ENCODE measurements around the gene DCHS1. TPM values are rescaled to one million over a fixed set of nuclear protein-coding genes. Genes with fewer than 3 reads are reported as not detected.
A peak's percentile ranks its signal among the peaks of the same experiment; 100 is the strongest.
"Not testable (repeated sequence)": the region's sequence is repeated elsewhere in the genome, so short reads cannot be mapped to it uniquely, and the experiment has no call there.

The DCHS1 gene
- 10 to 100 TPM; 29.1 to 43.4 (median 34.7) TPM for polyA plus RNA-seq (ENCODE audit: insufficient read length in 3 of 3)
- long read RNA-seq, donor 1: 0 reads
- long read RNA-seq, donor 2: 0 reads
- long read RNA-seq, donor 3: 0 reads
- long read RNA-seq, donor 4, partial matches to known transcripts: 12 of 12 reads
- long read RNA-seq, donor 4, other reads (novel, unspliced or antisense): 0 of 12 reads
- long read RNA-seq, donor 5: 0 reads
- long read RNA-seq, donor 6, partial matches to known transcripts: 11 of 11 reads
- long read RNA-seq, donor 6, other reads (novel, unspliced or antisense): 0 of 11 reads
- long read RNA-seq, donor 7: 0 reads
- long read RNA-seq, donor 8, partial matches to known transcripts: 7 of 7 reads
- long read RNA-seq, donor 8, other reads (novel, unspliced or antisense): 0 of 7 reads
- long read RNA-seq, donor 9: 0 reads
- long read RNA-seq, donor 10, partial matches to known transcripts: 30 of 30 reads
- long read RNA-seq, donor 10, other reads (novel, unspliced or antisense): 0 of 30 reads
- long read RNA-seq, donor 11, partial matches to known transcripts: 5 of 5 reads
- long read RNA-seq, donor 11, other reads (novel, unspliced or antisense): 0 of 5 reads
- long read RNA-seq, donor 12: 0 reads
- long read RNA-seq, donor 13: 0 reads
- long read RNA-seq, donor 14: 0 reads
- long read RNA-seq, donor 15: 0 reads
- long read RNA-seq, donor 16, partial matches to known transcripts: 24 of 24 reads
- long read RNA-seq, donor 16, other reads (novel, unspliced or antisense): 0 of 24 reads

- DNase-seq (ENCODE audit: extremely low read depth in 1 of 11, low read depth in 9 of 11, low spot score in 4 of 11): peak in 1 of 11 donors; percentile 37
These were observed at the start of gene DCHS1 for GRCh38 chr11:6655790-6656583. DCHS1 (minus strand) TSS chr11:6655809; CDS start chr11:6641613, 14,196 bp downstream.

- DNase-seq (ENCODE audit: extremely low read depth in 1 of 11, low read depth in 9 of 11, low spot score in 4 of 11): no peak
These were observed 47.8 kb upstream of the DCHS1 start for GRCh38 chr11:6703247-6704063.

GRCh38 chr11:6701955-6702354 is 46.3 kb upstream of the DCHS1 start:
- DNase-seq (ENCODE audit: extremely low read depth in 1 of 11, low read depth in 9 of 11, low spot score in 4 of 11): not testable (repeated sequence)

- DNase-seq (ENCODE audit: extremely low read depth in 1 of 11, low read depth in 9 of 11, low spot score in 4 of 11): no peak
These were observed 39.8 kb upstream of the DCHS1 start for GRCh38 chr11:6695377-6695776.

- DNase-seq (ENCODE audit: extremely low read depth in 1 of 11, low read depth in 9 of 11, low spot score in 4 of 11): no peak
These were observed 38.6 kb upstream of the DCHS1 start for GRCh38 chr11:6694229-6694535.

GRCh38 chr11:6693342-6694228 is 38.0 kb upstream of the DCHS1 start:
- DNase-seq (ENCODE audit: extremely low read depth in 1 of 11, low read depth in 9 of 11, low spot score in 4 of 11): no peak

- no peak for DNase-seq (ENCODE audit: extremely low read depth in 1 of 11, low read depth in 9 of 11, low spot score in 4 of 11)
These were observed 36.5 kb upstream of the DCHS1 start for GRCh38 chr11:6692128-6692527.

- not testable (repeated sequence) for DNase-seq (ENCODE audit: extremely low read depth in 1 of 11, low read depth in 9 of 11, low spot score in 4 of 11)
These were observed 35.0 kb upstream of the DCHS1 start for GRCh38 chr11:6690431-6691132.

GRCh38 chr11:6687876-6688275 is 32.3 kb upstream of the DCHS1 start:
- DNase-seq (ENCODE audit: extremely low read depth in 1 of 11, low read depth in 9 of 11, low spot score in 4 of 11): no peak

GRCh38 chr11:6686006-6686405 is 30.4 kb upstream of the DCHS1 start:
- no peak for DNase-seq (ENCODE audit: extremely low read depth in 1 of 11, low read depth in 9 of 11, low spot score in 4 of 11)

- DNase-seq (ENCODE audit: extremely low read depth in 1 of 11, low read depth in 9 of 11, low spot score in 4 of 11): not testable (repeated sequence)
These were observed 28.5 kb upstream of the DCHS1 start for GRCh38 chr11:6684068-6684467.

- peak; percentile 98 to 100 (median 99) for DNase-seq (ENCODE audit: extremely low read depth in 1 of 11, low read depth in 9 of 11, low spot score in 4 of 11)
These were observed 27.6 kb upstream of the DCHS1 start, which contains the start of gene MRPL17 for GRCh38 chr11:6682936-6683861. MRPL17 (minus strand) TSS chr11:6683340; CDS start chr11:6683296, 44 bp downstream.

GRCh38 chr11:6682591-6682935 is 27.0 kb upstream of the DCHS1 start:
- DNase-seq (ENCODE audit: extremely low read depth in 1 of 11, low read depth in 9 of 11, low spot score in 4 of 11): no peak

- DNase-seq (ENCODE audit: extremely low read depth in 1 of 11, low read depth in 9 of 11, low spot score in 4 of 11): no peak
These were observed 26.3 kb upstream of the DCHS1 start for GRCh38 chr11:6681949-6682348.

GRCh38 chr11:6681505-6681904 is 25.9 kb upstream of the DCHS1 start:
- DNase-seq (ENCODE audit: extremely low read depth in 1 of 11, low read depth in 9 of 11, low spot score in 4 of 11): no peak

- no peak for DNase-seq (ENCODE audit: extremely low read depth in 1 of 11, low read depth in 9 of 11, low spot score in 4 of 11)
These were observed 21.4 kb upstream of the DCHS1 start for GRCh38 chr11:6677018-6677417.
